PC-3 (cell line): Measurements from ENCODE around the gene CDC5L. TPM values are rescaled to one million over a fixed set of nuclear protein-coding genes. Genes with fewer than 3 reads are reported as not detected.

Experiments
- ATAC-seq: fragments of 200-7000 bp; cut with Tn5 transposase; 2 replicates; pipeline ENCODE4 v1.9.1; 2020; ENCODE audit warnings: mild to moderate bottlenecking, moderate library complexity
- BruUV-seq: library from RNA; stranded (reverse); fragments of 400-500 nt; replicated peaks from 2 replicates; lab custom pipeline; 2021; lab: Mats Ljungman, UMichigan
- CTCF ChIA-PET: fragments of 300-600 bp; sonication (Branson Sonifier 250); formaldehyde crosslinking; loops from one replicate; lab custom pipeline; 2022; ENCODE audit warnings: antibody characterized with exemption; lab: Charles Lee
- POLR2A ChIA-PET: fragments of 300-600 bp; sonication (Branson Sonifier 250); formaldehyde crosslinking; loops from one replicate; lab custom pipeline; 2022; ENCODE audit warnings: antibody characterized with exemption; ENCODE audit not compliant: unreplicated experiment; lab: Charles Lee
- DNase-seq: peaks from one replicate; pipeline ENCODE4 v3.0.0-alpha.2; 2015
- H2AFZ ChIP-seq: fragments of 300-600 bp; sonication (generic); 2 replicates; pipeline ENCODE4 v1.6.0; 2016; ENCODE audit warnings: antibody characterized with exemption, low read length
- H3F3A ChIP-seq: fragments of 300-600 bp; sonication (generic); one replicate; pipeline ENCODE4 v1.6.0; 2017; ENCODE audit warnings: antibody characterized with exemption, low read length, control low read depth, mild to moderate bottlenecking; ENCODE audit not compliant: unreplicated experiment
- H3K27ac ChIP-seq: fragments of 300-600 bp; sonication (generic); 2 replicates; pipeline ENCODE4 v1.5.1; 2016; ENCODE audit warnings: mild to moderate bottlenecking, low read length
- H3K27me3 ChIP-seq: fragments of 300-600 bp; sonication (generic); 2 replicates; pipeline ENCODE4 v1.6.1; 2016; ENCODE audit warnings: low read length, mixed read lengths
- H3K36me3 ChIP-seq: fragments of 300-600 bp; sonication (generic); 2 replicates; pipeline ENCODE4 v1.6.1; 2016; ENCODE audit warnings: low read depth, mixed run types, low read length, mixed read lengths
- H3K4me1 ChIP-seq: fragments of 300-600 bp; sonication (generic); 2 replicates; pipeline ENCODE4 v1.5.1; 2016; ENCODE audit warnings: low read length; ENCODE audit not compliant: insufficient read depth
- H3K4me2 ChIP-seq: fragments of 300-600 bp; sonication (generic); 2 replicates; pipeline ENCODE4 v1.6.0; 2016; ENCODE audit warnings: low read length
- H3K4me3 ChIP-seq: fragments of 300-600 bp; sonication (generic); 2 replicates; pipeline ENCODE4 v1.5.1; 2016; ENCODE audit warnings: mild to moderate bottlenecking, low read length, mixed read lengths
- H3K79me2 ChIP-seq: fragments of 300-600 bp; sonication (generic); 2 replicates; pipeline ENCODE4 v1.6.1; 2017; ENCODE audit warnings: low read length, mixed read lengths
- H3K9ac ChIP-seq: fragments of 300-600 bp; sonication (generic); 2 replicates; pipeline ENCODE4 v1.6.0; 2016; ENCODE audit warnings: mild to moderate bottlenecking, low read length
- H3K9me2 ChIP-seq: fragments of 300-600 bp; sonication (generic); replicated peaks from 2 replicates; pipeline ENCODE4 v1.6.1; 2016; ENCODE audit warnings: mixed run types, low read length, mixed read lengths
- H3K9me3 ChIP-seq: fragments of 300-600 bp; sonication (generic); 2 replicates; pipeline ENCODE4 v1.6.1; 2016; ENCODE audit warnings: low read length, mixed read lengths
- H4K20me1 ChIP-seq: fragments of 300-600 bp; sonication (generic); 2 replicates; pipeline ENCODE4 v1.6.1; 2016; ENCODE audit warnings: low read length, mixed read lengths
- EZH2 ChIP-seq: fragments of 300-600 bp; sonication (generic); IDR thresholded peaks from one replicate; pipeline ENCODE4 v1.6.1; 2017; ENCODE audit warnings: antibody characterized with exemption, mild to moderate bottlenecking, low read length; ENCODE audit not compliant: unreplicated experiment
- EZH2phosphoT487 ChIP-seq: fragments of 300-600 bp; sonication (generic); IDR thresholded peaks from 2 replicates; pipeline ENCODE4 v1.6.1; 2018; ENCODE audit warnings: mild to moderate bottlenecking, antibody characterized with exemption, low read length, borderline replicate concordance
- intact Hi-C: fragments of 100-400 bp; cut with micrococcal nuclease; formaldehyde crosslinking; loops from 2 replicates; pipeline ENCODE4 v1.9.0; 2023
- total RNA-seq: library from RNA; depleted of rRNA; stranded (reverse); fragments of >200 nt; gene quantifications from 2 replicates; pipeline ENCODE4 v1.2.3, GENCODE V29; 2014
- TF ChIP-seq, protein P1 (sequence below): fragments of 300-600 bp; sonication (generic); conservative IDR thresholded peaks from 2 replicates; pipeline ENCODE4 v1.5.1; 2017; ENCODE audit warnings: antibody characterized with exemption, low read depth, mild to moderate bottlenecking, low read length

CDC5L gene
- total RNA-seq, 1 experiment from 2014 or later, result 23.0 TPM

DNA sequence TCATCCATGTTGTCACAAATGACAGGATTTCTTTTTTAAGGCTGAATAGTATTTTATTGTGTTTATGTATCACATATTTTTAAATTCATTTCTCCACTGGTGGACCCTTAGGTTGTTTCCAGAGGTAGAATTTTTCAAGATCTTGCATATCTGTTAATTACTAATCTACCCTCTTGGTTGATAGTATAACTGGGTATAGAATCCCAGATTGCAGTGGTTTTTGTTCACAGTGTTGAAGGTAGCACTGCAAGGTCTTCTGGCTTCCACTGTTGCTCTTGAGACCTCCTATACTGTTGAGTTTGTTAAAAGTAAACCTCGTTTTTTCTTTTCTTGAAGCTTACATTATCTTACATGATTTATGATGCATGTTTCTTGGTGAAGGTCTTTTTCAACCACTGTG lies 22.9 kb downstream of the CDC5L start:
- peaks cover 6% of the 10 kb centered on the region for H3K4me1 ChIP-seq
- peaks cover 37% of the 10 kb centered on the region for H3K79me2 ChIP-seq
- H3K9me3 ChIP-seq, result no peaks in the 10 kb centered on the region
- no peak overlapping the region for H3K9ac ChIP-seq
- 0 out of 2 replicates have a peak, but pooled peaks cover 8% of the 10 kb centered on the region for H4K20me1 ChIP-seq
- peaks cover 5% of the 10 kb centered on the region for H3F3A ChIP-seq
- no peaks in the 10 kb centered on the region for H3K27me3 ChIP-seq
- H2AFZ ChIP-seq, result no peak overlapping the region
- no peak overlapping the region for H3K4me3 ChIP-seq
- ATAC-seq (no peak), DNase-seq (no peak)
- no TSS peak for BruUV-seq
- H3K9me2 ChIP-seq, result no peaks in the 10 kb centered on the region
- TF ChIP-seq, protein P1, sequence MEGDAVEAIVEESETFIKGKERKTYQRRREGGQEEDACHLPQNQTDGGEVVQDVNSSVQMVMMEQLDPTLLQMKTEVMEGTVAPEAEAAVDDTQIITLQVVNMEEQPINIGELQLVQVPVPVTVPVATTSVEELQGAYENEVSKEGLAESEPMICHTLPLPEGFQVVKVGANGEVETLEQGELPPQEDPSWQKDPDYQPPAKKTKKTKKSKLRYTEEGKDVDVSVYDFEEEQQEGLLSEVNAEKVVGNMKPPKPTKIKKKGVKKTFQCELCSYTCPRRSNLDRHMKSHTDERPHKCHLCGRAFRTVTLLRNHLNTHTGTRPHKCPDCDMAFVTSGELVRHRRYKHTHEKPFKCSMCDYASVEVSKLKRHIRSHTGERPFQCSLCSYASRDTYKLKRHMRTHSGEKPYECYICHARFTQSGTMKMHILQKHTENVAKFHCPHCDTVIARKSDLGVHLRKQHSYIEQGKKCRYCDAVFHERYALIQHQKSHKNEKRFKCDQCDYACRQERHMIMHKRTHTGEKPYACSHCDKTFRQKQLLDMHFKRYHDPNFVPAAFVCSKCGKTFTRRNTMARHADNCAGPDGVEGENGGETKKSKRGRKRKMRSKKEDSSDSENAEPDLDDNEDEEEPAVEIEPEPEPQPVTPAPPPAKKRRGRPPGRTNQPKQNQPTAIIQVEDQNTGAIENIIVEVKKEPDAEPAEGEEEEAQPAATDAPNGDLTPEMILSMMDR, result no peak
- no peak for TF ChIP-seq EZH2
- TF ChIP-seq EZH2phosphoT487, result no peak
- ChIA-PET POLR2A (no interaction called here), CTCF (no interaction called here)
- H3K36me3 ChIP-seq, result peaks cover 73% of the 10 kb centered on the region
- no peak overlapping the region for H3K4me2 ChIP-seq
- H3K27ac ChIP-seq, result no peak overlapping the region
- intact Hi-C loops, result no loop called here

DNA sequence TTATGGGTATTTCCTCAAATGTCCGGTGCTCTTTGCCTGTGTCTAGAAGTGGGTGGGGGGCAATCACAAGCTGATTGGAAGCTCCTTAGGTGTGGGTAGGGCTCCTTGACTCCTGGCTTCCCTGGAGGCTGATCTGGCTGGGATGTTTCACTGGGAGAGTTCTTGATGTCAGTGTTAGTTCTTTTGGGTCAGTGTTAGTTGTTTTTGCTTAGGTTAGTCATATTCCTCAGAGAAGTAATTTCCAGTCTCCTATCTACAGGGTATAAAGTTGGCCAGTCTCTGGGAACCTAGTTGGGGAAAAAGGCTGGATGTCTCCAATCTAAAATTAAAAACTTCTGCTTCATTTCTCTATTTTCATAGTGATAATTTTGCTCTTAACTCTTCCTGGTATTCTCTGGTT lies 23.6 kb downstream of the CDC5L start:
- Histone ChIP-seq H3K27ac (no peak overlapping the region), H4K20me1 (peaks cover 16% of the 10 kb centered on the region; the same call in 1 of the 2 replicates), H3K79me2 (peaks cover 44% of the 10 kb centered on the region), H3K9me2 (no peaks in the 10 kb centered on the region), H3K27me3 (no peaks in the 10 kb centered on the region), H3K4me2 (no peak overlapping the region), H3F3A (peaks cover 5% of the 10 kb centered on the region), H3K9ac (no peak overlapping the region), H3K4me3 (no peak overlapping the region), H3K4me1 (peaks cover 14% of the 10 kb centered on the region), H2AFZ (no peak overlapping the region), H3K9me3 (no peaks in the 10 kb centered on the region), H3K36me3 (peaks cover 73% of the 10 kb centered on the region)
- ATAC-seq (no peak), DNase-seq (no peak)
- intact Hi-C loops, result no loop called here
- BruUV-seq, result no TSS peak
- ChIA-PET POLR2A (no interaction called here), CTCF (no interaction called here)
- no peak for TF ChIP-seq EZH2
- TF ChIP-seq, protein P1, result no peak
- no peak for TF ChIP-seq EZH2phosphoT487

DNA sequence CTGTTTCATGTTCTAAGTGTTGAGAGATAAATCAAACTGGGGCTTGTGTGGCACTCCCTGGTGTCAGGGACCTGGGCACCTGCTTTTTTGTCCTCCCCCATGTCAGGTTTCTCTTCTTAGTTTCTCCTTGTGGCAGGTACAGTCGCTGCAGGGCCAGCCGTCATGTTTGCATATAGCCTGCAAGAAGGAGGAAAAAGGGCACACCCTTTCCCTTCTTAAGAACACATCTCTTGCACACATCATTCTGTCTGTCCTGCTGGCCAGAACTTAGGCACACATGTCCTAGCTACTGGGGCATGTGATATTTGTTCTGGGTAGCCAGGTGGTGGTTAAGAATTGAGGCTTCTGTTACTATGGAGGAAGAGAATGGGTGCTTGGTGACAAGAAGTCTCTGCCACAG lies 27.9 kb downstream of the CDC5L start:
- Histone ChIP-seq H3K9me3 (no peaks in the 10 kb centered on the region), H3K4me2 (no peak overlapping the region), H3K4me1 (peaks cover 17% of the 10 kb centered on the region), H2AFZ (no peak overlapping the region), H3K9ac (no peak overlapping the region), H3F3A (peaks cover 5% of the 10 kb centered on the region), H3K79me2 (peaks cover 54% of the 10 kb centered on the region), H3K9me2 (no peaks in the 10 kb centered on the region), H3K4me3 (no peak overlapping the region), H3K27ac (no peak overlapping the region), H3K36me3 (peaks cover 50% of the 10 kb centered on the region), H4K20me1 (peaks cover 16% of the 10 kb centered on the region; the same call in 1 of the 2 replicates), H3K27me3 (no peaks in the 10 kb centered on the region)
- ATAC-seq (peak; percentile 57), DNase-seq (peak; percentile 19)
- POLR2A ChIA-PET, result no interaction called here
- TF ChIP-seq, protein P1, result no peak
- TF ChIP-seq EZH2phosphoT487 (no peak), EZH2 (no peak)
- BruUV-seq, result no TSS peak
- CTCF ChIA-PET, result no interaction called here
- intact Hi-C loops, result no loop called here
